Right lobe of liver (tissue), 4 donors: ENCODE results near the gene PBOV1.

Experiments used
- CTCF ChIP-seq, 4 donors: fragments of 200-600 bp in 3 of 4; fragments of 450-650 bp in 1 of 4; IDR thresholded peaks; one replicate each; pipeline versions ENCODE4 v1.5.1 to v1.8.0; 2016 to 2022; ENCODE audit warnings: antibody characterized with exemption in 4 of 4, mild to moderate bottlenecking in 2 of 4
- POLR2A ChIP-seq: fragments of 450-650 bp; IDR thresholded peaks from one replicate; pipeline ENCODE4 v1.6.1; 2017; ENCODE audit warnings: antibody characterized with exemption, mild to moderate bottlenecking
- donor health status: DM: no; HTN: no; CAD: no.
- donor health status: DM: no; HTN: no; CAD: no.
- donor health status: DM: no; HTN: yes; CAD: no.

- TF ChIP-seq POLR2A (no peak), CTCF (IDR thresholded peaks at IDR 0.05) (no peak)
These were observed 22.1 kb downstream of the PBOV1 start for GRCh38 chr6:138196122-138196738.
